Sigmoid colon (tissue), 7 donors: ENCODE results near the gene SH2D6. TPM values are rescaled to one million over a fixed set of nuclear protein-coding genes. Genes with fewer than 3 reads are reported as not detected.

Experiments used
- DNase-seq: peaks from one replicate; pipeline ENCODE4 v3.0.0-alpha.2; 2019
- H3K27ac ChIP-seq, 4 donors: fragments of 200-600 bp; sonication (generic); one replicate each; pipeline ENCODE4 v1.5.1; 2016 to 2019; ENCODE audit warnings: mild to moderate bottlenecking in 1 of 4
- H3K27me3 ChIP-seq, 3 donors: fragments of 200-600 bp; sonication (generic); one replicate each; pipeline ENCODE4 v1.5.1; 2019; ENCODE audit warnings: mild to moderate bottlenecking in 1 of 3
- H3K36me3 ChIP-seq, 4 donors: fragments of 200-600 bp; sonication (generic); one replicate each; pipeline ENCODE4 v1.5.1; 2016 to 2019
- H3K4me1 ChIP-seq, 4 donors: fragments of 200-600 bp; sonication (generic); one replicate each; pipeline ENCODE4 v1.5.1; 2017 to 2019
- H3K4me3 ChIP-seq, 4 donors: fragments of 200-600 bp; sonication (generic); one replicate each; pipeline ENCODE4 v1.5.1; 2017 to 2019; ENCODE audit warnings: mild to moderate bottlenecking in 2 of 4, moderate library complexity in 1 of 4
- H3K9me3 ChIP-seq, 4 donors: fragments of 200-600 bp in 3 of 4; sonication (generic) in 3 of 4; one replicate each; pipeline versions ENCODE4 v1.5.1 to v1.6.1; 2013 to 2019
- CTCF ChIP-seq, 4 experiments: fragments of 450-650 bp in 3 of 4; fragments of 200-600 bp in 1 of 4; IDR thresholded peaks; one replicate each; pipeline ENCODE4 v1.5.1; 2016 to 2019; ENCODE audit warnings: antibody characterized with exemption in 4 of 4, mild to moderate bottlenecking in 3 of 4, moderate library complexity in 2 of 4
- EP300 ChIP-seq, 4 donors: sonication (generic); formaldehyde crosslinking; IDR thresholded peaks; one replicate each; pipeline ENCODE4 v1.6.1; 2017; ENCODE audit warnings: antibody characterized with exemption in 4 of 4
- POLR2A ChIP-seq, 2 donors: fragments of 450-650 bp; IDR thresholded peaks; one replicate each; pipeline ENCODE4 v1.6.1; 2016; ENCODE audit warnings: antibody characterized with exemption in 2 of 2, mild to moderate bottlenecking in 2 of 2, moderate library complexity in 2 of 2
- POLR2AphosphoS5 ChIP-seq, 4 donors: sonication (generic); formaldehyde crosslinking; IDR thresholded peaks; one replicate each; pipeline ENCODE4 v1.6.1; 2017; ENCODE audit warnings: antibody characterized with exemption in 4 of 4
- whole genome bisulfite sequencing, 2 donors: extraction: QIAGEN DNeasy Blood & Tissue Kit; methylation state at CpG; one replicate each; pipeline ENCODE4 v1.1.7; 2013; 5-methylcytosine and 5-hydroxymethylcytosine counted together
- intact Hi-C: fragments of 100-400 bp; cut with DNase I; formaldehyde crosslinking; loops from one replicate; pipeline ENCODE4 v1.15.1; 2023
- polyA plus RNA-seq, 3 donors: library from polyadenylated mRNA; stranded (reverse); fragments of 200-250 nt; gene quantifications; one replicate each; pipeline ENCODE4 v1.2.3, GENCODE V29; 2013
- total RNA-seq, 4 donors: library from RNA; depleted of rRNA; stranded (reverse); fragments of >200 nt; gene quantifications; one replicate each; pipeline ENCODE4 v1.1.0, GENCODE V29; 2016
- donor health status: healthy with polysubstance abuse.
- donor health status: Bipolar disorder and iron deficiency.
- donor health status: healthy.

SH2D6 gene
- total and polyA plus RNA-seq, 7 donors = 2.8 to 14.6 (median 11.4) TPM; not detected in 4

DNA sequence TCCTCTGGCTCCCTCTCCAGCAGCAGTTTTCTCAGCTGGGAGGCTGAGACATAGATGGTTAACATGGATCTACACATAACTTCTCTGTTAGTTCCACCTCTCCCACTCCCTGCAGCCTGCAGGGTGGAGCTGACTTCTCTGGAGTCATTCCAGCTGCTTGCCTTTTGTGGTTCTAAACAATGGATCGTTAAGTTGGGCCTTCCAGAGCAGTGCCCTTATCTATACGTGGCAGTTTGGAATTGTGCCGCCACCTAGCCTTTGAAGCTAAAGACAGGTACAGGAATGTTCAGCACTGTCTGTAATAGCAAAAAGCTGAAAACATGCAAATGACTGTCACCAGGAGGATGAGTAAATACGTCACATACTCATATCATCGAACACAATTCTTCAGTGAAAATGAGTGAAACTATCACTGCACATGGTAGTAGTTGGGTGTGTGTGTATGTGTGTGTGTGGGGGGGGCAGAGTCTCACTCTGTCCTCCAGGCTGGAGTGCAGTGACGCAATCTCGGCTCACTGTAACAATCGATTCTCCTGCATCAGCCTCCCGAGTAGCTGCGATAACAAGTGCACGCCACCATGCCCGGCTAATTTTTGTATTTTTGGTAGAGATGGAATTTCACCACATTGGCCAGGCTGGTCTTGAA lies 50.3 kb downstream of the SH2D6 start:
- Histone ChIP-seq H3K4me3 (no peak overlapping the region), H3K9me3 (no peaks in the 10 kb centered on the region), H3K27ac (peak overlapping the region in 2 of 4 donors; percentile 25 to 57), H3K36me3 (no peaks in the 10 kb centered on the region), H3K4me1 (peaks cover 0 to 26% (median 24%) of the 10 kb centered on the region in 4 donors), H3K27me3 (no peaks in the 10 kb centered on the region)
- TF ChIP-seq POLR2AphosphoS5 (IDR thresholded peaks at IDR 0.05) = peak in 1 of 4 donors; percentile 18
- TF ChIP-seq CTCF (IDR thresholded peaks at IDR 0.05) = no peak
- WGBS, 2 donors = 19 to 64% methylated on average over 12 of the region's 12 CpGs
- peak; percentile 54 for DNase-seq
- intact Hi-C loops = no loop called here

DNA sequence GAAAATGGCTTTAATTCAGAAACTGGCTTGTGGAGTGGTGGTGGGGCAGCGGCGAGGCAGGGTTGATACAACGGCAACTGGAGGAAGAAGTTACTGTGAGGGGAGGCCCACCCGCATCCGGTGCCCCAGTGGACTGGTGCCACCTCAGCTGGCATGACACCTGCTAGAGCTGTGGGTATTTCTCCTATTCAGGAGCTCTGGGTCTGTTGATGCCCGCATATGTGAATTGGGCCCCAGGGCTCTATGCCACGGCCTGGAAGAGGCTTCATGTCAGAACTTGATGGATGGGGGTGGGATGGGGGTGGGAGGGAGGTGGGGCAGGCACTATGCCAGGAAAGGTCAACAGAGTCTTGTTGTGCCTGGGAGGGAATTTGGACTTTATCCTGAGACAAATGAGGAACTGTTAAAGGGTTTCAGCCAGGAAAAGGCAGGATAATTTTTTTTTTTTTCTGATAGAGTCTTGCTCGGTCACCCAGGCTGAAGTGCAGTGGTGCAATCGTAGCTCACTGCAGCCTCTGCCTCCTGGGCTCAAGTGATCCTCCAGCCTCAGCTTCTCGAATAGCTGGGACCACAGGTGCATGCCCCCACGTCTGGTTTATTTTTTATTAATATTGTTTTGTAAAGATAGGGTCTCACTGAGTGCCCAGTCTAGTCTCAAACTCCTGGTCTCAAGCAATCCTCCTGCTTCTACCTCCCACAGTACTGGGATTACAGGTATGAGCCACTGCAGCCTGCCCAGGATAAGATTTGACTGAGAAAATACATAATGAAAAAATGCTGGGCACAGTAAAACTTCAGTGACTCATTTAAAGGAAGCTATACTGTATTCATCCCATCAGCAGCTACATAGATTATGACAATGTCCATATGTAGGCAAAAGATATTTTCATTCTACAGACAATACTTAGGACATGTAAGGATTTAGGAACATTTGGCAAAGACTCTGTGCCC lies 52.6 kb downstream of the SH2D6 start:
- no peak overlapping the region for H3K4me3 ChIP-seq
- H3K9me3 ChIP-seq = no peaks in the 10 kb centered on the region
- no peaks in the 10 kb centered on the region for H3K36me3 ChIP-seq
- 12 to 31% methylated on average over 11 of the region's 11 CpGs for WGBS, 2 donors
- TF ChIP-seq POLR2A (IDR thresholded peaks at IDR 0.05) (no peak), EP300 (IDR thresholded peaks at IDR 0.05) (no peak), POLR2AphosphoS5 (IDR thresholded peaks at IDR 0.05) (no peak), CTCF (IDR thresholded peaks at IDR 0.05) (no peak)
- H3K4me1 ChIP-seq = peaks cover 0 to 24% (median 22%) of the 10 kb centered on the region in 4 donors
- peak; percentile 61 for DNase-seq
- intact Hi-C loops = loop anchor here (5.0 kb wide), 1 partner anchor 51 kb away; no protein-coding TSS in a partner anchor
- peak overlapping the region in 2 of 4 donors; percentile 12 to 58 for H3K27ac ChIP-seq
- H3K27me3 ChIP-seq = no peaks in the 10 kb centered on the region

DNA sequence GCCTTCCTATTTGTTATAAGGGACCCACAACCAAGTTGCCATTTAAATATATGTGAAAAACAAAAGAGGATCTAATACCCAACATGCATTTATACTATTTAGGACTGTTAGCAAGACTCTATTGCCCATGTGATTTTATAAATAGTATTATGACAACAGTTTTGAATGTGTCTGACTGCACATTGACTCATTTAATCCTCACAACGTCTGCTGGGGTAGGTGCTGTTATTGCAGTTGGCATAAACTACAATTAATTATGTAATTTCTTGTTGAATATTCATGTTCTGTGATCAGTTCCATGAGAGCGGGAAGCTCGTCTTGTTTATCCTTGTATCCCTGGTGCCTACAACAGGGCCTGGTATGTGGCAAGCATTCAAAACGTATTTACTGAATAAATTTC lies 53.7 kb downstream of the SH2D6 start:
- H3K4me1 ChIP-seq = peaks cover 0 to 19% (median 19%) of the 10 kb centered on the region in 4 donors
- TF ChIP-seq POLR2A (IDR thresholded peaks at IDR 0.05) = no peak
- TF ChIP-seq CTCF (IDR thresholded peaks at IDR 0.05) = no peak
- TF ChIP-seq EP300 (IDR thresholded peaks at IDR 0.05) = no peak
- no peak for TF ChIP-seq POLR2AphosphoS5 (IDR thresholded peaks at IDR 0.05)
- H3K4me3 ChIP-seq = no peak overlapping the region
- H3K9me3 ChIP-seq = no peaks in the 10 kb centered on the region
- intact Hi-C loops = loop anchor here (5.0 kb wide), 1 partner anchor 50 kb away; no protein-coding TSS in a partner anchor
- no peaks in the 10 kb centered on the region for H3K27me3 ChIP-seq
- 79 to 85% methylated on average over 4 of the region's 4 CpGs for WGBS, 2 donors
- DNase-seq = no peak
- no peak overlapping the region for H3K27ac ChIP-seq
- no peaks in the 10 kb centered on the region for H3K36me3 ChIP-seq

DNA sequence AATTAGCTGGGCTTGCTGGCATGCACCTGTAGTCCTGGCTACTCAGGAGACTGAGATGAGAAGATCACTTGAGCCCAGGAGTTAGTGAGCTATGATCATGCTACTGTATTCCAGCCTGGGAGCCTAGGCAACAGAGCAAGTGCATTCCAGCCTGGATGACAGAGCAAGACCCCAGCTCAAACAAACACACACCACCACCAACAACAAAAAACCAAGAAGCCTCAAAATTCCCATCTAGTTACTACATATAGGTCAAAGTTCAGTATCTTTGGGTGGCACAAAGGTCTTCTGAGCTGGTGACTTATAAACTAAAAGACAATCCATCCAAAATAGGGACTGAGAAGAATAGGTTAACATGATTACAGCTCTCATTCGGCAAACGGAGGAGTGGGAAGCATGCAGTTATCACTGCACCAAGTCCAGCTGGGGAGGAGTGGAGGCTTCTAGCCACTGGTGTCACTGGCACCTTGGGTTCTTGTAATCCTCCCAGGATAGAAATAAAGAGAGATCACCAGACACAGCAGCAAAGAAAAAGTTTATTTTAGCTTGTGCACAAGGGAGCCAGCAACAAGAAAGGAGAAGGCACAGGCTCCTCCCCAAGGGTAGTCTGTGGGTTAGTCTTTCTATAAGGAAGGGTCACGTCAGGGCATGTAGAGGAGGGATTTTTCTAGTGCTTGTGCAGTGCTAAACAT lies 57.4 kb downstream of the SH2D6 start:
- intact Hi-C loops = no loop called here
- WGBS, 2 donors = 33 to 61% methylated on average over 3 of the region's 3 CpGs

More for the DNA sequence above, 57.4 kb downstream of the SH2D6 start:
- TF ChIP-seq POLR2A (IDR thresholded peaks at IDR 0.05) = no peak
- no peak for TF ChIP-seq EP300 (IDR thresholded peaks at IDR 0.05)
- TF ChIP-seq CTCF (IDR thresholded peaks at IDR 0.05) = no peak
- TF ChIP-seq POLR2AphosphoS5 (IDR thresholded peaks at IDR 0.05) = no peak
- no peaks in the 10 kb centered on the region for H3K36me3 ChIP-seq
- no peaks in the 10 kb centered on the region for H3K9me3 ChIP-seq
- H3K4me3 ChIP-seq = no peak overlapping the region
- no peaks in the 10 kb centered on the region for H3K27me3 ChIP-seq
- peaks cover 0 to 6% (median 4%) of the 10 kb centered on the region in 4 donors for H3K4me1 ChIP-seq
- no peak for DNase-seq
- H3K27ac ChIP-seq = no peak overlapping the region
